Amygdala (tissue), 56 donors: ENCODE results near the gene STK24.

Source experiments
- DNase-seq, 56 donors: peaks; one replicate each; lab custom pipeline; 2025; lab: John Stamatoyannopoulos, UW

STK24 gene

DNA sequence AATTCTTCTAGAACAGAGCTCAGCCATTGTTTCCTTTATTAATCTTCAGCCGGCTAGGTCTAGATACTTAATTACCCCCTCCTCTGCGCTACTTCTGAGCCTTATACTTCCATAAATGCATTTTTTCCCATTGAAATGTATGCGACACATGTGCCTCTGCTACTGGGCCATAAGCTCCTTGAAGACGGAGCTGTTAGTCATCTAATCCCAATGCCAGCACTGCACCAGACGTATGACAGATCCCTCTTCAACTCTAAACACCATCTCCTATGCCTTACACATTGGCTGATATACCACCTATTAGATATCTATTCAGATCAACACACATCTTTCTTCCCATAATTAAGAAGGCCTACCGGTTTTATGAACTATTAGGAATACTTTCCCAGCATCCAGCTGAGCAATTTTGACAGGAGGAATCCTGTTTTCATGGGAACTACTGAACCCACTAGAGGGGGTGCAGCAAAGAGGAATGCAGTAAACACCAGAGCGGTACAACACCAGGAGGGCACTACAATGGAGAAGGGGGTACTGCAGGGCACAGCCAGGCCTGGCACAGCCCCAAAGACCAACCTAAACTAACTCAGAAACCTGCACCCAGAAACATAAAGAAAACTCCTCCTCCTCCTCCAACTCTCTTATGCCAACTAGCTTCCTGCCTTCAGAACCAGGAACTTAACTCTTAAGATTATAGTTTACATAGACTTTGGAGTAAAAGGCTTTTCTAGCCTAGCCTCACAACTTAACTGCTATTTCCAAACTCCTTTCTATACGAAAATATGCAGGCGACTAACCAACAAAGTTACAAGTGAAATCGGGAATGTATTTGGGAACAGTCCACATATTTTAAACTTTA, 18.7 kb downstream of the STK24 start:
- DNase-seq = no peak

DNA sequence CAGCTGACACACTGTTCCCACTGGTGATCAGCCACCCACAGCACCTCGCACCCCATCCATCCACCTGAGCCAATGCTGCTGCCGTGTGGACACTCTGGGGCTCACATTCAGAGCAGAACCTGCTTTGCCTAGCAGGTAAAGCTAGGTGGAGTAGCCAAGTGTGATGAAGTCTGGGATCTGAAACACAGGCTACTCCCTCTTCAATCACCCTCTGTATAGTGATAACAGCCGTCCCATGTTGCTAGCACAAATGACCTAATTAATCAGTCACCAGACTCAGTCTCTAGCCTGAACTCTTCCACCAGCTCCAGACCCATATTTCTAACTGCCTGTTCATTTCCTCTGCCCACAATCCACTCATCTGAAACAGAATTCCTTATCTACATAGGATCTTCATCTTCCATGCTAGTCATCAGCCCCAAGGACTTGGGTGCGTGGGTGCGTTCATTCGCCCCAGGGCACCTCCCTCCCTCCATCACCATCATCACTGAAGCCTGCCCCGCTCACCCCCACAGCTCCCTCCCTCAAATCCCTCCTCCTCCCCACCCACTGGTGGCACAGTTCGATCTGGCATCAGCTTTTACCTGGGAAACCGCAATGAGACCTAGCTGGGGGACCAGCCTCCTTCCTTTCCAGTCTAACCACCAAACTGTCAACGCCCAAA, 19.8 kb downstream of the STK24 start:
- no peak for DNase-seq

DNA sequence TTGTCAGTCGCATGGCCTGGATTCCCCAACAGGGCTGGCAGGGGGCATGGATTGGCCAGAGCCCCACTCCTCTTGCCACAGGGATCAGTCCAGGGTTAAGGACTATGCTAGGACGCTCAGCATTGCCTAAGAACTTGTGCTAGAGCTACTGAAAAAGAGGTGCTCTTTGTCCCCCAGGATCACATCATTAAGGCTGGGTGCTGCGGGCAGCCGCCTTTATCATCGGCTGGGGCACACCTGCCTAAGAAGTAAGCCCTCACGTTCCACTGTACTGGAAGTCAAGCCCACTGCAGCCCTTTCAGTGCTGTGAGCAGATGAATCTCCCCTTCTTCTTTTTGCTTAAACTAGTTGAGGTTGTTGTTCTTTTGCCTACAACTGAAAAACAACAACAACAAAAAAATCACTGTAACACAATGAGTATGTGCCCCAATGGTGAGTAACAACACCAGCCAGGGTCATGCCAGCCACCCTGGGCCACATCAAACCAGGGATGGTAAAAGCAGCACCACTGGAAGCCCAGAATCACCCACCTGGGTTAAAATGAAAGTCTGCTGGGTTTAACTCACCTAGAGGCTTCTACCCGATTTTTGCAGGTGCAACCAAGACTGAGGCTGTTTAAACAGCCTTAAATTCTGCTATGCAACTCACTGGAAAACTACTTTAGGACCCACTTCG, 20.6 kb downstream of the STK24 start:
- no peak for DNase-seq

GRCh38 chr13:98549728-98550317, 27.1 kb downstream of the STK24 start:
- DNase-seq = no peak

DNA sequence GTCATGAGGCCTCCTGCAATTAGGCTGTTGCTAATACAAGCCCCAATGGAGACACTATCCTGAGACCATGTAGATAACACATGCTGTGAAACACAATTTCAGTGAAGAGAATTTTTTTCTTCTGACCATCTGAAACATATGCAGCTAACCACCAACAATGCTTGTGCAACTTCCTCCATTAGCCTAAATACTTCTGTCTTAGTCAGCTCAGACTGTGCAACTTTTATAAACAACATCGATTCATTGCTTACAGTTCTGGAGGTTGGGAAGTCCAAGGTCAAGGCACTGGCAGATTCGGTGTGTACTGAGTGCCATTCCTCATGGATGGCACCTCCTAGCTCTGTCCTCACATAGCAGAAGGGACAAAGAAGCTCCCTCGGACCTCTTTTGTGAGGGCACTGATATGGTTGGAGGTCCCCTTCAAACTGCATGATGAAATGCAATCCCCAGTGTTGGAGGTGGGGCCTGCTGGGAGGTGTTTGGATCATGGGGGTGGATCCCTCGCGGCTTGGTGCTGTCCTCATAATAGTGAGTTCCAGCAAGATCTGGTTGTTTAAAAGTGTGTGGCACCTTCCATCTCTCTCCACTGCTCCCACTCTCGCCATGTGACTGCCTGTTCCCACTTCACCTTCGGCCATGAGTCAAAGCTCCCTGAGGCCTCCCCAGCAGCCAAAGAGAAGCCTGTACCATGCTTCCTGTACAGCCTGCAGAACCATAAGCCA, 27.7 kb downstream of the STK24 start:
- no peak for DNase-seq

DNA sequence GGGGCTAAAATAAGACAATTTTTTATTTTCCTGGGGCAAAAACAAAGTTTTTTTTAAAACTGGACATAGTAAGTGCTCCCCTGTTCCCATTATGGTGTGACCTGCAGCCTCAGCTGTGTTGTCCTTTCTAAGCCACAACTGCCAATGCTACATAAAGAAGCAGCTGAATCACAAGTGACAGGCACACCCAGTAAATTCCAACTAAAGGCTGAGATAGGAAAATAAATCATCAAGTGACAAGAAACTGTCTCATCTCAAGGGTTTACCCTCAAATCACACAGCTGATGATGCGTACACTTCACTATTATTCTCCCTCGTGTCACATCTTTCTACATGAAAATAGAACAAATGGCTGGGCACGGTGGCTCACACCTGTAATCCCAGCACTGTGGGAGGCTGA, 28.7 kb downstream of the STK24 start:
- DNase-seq = no peak

GRCh38 chr13:98547455-98547854, 29.5 kb downstream of the STK24 start:
- DNase-seq = no peak

DNA sequence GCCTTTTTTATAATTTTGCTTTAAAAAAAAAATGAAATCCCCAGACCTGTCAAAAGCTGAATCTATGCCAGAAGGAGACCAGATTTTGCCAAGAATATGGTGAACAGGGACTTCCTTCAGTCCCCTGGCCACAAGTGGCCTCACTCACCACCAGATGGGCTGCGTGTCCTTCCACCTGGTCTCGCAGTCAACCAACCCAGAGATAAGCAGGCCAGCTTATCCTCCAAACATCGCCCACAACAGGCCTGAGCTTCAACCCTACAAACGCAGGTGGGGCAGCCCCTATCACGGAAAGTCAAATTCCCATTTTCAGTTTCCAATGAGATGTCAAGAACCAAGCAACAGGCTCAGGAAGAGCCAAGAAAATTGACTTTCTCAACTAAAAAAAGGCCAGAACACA, 30.5 kb downstream of the STK24 start:
- DNase-seq = no peak

DNA sequence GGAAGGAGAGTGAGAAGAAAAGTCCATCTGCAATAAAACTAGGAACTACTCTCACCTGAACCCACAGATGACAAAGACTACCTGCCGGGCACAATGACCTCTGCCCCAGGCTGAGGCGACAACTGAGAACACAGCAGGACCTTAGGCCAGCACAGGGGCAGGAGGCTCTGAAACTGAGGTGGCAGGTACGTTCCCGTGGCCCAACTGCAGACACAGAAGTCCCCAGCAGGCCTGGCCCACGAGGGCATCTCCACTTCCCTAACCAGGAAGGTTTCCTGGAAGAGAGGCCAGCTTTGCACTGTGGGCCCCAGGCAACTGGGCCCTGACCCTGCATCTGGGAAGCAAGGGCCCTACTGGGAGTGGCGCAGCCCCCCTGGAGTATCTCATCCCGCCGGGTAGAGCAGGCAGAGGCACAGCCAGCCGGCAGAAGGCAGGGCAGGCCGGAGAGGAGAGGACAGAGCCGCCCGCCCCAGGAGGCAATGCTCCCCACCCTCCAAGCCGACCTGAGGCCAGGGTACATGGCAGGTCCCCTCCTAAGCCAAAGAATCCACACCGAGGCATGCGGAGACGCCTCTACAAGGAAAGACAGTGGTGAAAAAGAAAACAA, 32.7 kb downstream of the STK24 start:
- no peak for DNase-seq

GRCh38 chr13:98543378-98544103, 33.4 kb downstream of the STK24 start:
- DNase-seq = peak in 3 of 56 donors; percentile 12 to 14 (median 13)

DNA sequence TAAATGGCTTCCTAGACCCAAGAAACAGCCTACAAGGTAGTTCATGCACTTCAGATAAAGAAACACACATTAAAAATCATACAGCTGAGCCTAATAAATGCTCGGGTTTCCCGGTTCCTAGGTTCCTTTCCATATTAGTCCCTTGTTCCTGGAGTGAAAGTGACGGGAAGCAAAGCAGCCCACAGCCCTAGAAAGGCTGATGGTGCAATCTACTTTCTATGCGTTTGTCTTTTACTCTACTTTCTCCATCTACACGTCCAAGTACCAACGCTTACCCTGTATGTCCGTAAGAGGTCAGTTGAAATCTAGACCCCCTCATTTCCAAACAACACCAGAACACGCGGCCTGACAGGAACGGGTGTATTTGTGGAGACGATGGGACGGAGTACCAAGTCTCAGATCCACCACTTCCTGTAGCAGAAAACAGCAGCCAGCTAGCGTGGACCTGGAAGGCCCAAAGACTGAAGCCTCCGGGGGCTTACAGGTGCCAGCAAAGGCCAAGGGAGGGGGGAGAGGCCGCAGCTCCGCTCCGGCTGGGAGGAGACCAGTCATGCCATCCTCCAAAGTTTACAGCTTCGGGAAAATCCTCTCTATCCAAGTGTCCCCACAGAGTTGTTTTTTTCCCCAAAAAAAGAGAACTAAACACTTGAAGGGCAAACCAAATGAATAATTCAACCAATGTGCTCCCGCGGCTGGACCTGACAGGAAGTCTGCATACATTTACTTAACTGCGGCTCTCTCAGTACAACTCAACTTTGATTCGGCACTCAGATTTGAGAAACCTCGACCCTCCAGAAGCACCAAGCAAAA, 34.1 kb downstream of the STK24 start:
- peak in 2 of 56 donors; percentile 16 to 31 for DNase-seq

GRCh38 chr13:98541701-98542203, 35.2 kb downstream of the STK24 start:
- no peak for DNase-seq

DNA sequence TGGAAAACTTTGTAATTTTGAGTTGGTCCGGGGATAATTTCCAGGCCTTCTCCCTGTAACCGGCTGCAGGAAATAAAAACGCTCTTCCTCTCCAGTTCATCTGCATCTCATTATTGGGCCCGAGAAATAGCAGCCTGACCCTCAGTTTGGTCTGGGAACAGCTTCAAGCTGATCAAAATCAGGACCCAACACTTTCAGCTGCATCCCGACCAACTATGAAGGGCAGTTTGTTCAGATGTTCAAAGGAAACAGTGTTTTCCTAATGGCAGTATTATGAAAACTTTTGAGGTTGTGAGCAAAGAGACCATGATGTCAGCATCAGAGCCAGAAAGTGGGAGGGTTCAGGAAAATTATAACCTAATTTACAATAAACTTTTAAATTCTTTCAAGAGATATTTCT, 35.7 kb downstream of the STK24 start:
- DNase-seq = peak in 1 of 56 donors; percentile 23

- no peak for DNase-seq
Measured at GRCh38 chr13:98540476-98540875, 36.4 kb downstream of the STK24 start.

DNA sequence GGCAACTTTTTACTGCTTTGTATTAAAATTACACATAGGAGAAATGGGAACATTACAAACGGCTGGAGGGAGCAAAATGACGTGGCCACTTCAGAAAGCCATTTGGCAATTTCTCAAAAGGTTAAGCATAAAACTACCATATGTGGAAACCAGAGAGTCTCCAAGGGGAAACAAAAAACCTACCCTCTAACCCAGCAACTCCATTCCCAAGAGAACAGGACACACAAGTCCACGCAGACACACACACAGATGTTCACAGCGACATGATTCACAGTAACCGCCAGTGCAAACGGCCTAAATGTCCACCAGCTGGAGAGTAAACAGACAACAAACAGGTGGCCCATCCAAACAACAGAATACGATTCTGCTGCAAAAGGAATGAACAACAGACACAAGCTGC, 37.2 kb downstream of the STK24 start:
- no peak for DNase-seq

- no peak for DNase-seq
Measured at GRCh38 chr13:98538876-98539275, 38.0 kb downstream of the STK24 start.

GRCh38 chr13:98537740-98538139, 39.2 kb downstream of the STK24 start:
- no peak for DNase-seq

DNA sequence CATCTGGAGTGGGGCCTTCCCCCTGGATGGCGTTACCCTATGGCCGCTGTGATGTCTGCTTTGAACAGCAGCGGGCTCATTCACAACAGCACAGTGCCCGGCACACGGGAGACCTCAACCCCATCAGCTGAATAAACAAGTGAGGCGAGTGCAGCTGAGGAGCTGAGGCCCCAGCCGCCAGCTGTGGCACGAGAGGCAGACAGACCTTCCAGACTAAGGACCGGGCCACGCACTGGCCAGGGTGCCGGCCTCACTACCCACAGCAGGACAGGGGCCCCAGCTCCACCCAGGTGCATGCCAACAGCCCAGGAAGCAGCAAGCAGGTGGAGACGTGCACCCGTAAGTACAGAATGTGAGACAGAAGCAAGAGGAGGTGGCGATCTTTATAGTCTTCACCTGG, 39.6 kb downstream of the STK24 start:
- DNase-seq = no peak
